ENCODE results near the gene FHOD1.

FHOD1 gene

DNA sequence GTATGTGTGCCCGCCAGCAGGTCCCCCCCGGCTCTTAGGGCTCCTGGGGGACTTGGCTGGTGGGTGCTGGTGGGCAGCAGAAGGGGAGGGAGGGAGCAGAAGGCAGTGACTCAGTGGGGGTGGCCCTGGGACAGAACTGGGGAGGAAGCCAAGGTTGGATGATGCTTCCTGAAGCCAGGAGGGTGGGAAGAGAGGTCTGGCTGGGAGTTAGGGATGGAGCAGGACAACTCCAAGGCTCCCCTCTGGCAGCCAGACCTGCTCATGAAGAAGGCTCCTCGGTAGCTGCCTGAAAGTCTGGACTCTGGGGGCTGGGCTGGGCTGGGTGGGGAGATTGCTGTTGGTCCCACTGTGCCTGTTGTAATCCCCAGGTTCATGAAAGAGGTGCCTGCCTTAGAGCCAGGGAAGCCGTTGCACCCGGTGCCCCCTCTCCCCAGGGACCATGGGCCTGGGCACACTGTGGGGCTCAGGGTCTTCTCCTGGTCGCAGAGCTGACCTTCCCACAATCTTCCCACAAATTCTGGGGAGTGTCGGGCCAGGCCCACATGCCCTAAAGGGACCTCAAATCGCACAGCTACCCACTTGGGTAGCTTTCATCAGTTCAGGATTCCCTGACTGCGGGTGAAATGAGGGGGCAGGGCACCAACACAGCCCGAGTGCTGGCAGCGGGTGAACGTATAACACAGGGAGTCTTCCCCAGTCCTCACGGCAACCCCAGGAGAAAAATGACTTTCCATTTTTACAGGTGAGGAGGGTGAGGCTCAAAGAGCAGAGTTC is 30.9 kb upstream of the FHOD1 start:
- H3K27me3 ChIP-seq = peaks cover 4% of the 10 kb centered on the region; the same call in 1 of the 2 replicates
- H3K36me3 ChIP-seq = peaks cover 24% of the 10 kb centered on the region
- no peaks in the 10 kb centered on the region for H4K20me1 ChIP-seq
- peaks cover 24% of the 10 kb centered on the region for H3K4me1 ChIP-seq
- peak overlapping the region; percentile 73 for H3K4me3 ChIP-seq
- no peak for TF ChIP-seq Cebpa-rat (IDR thresholded peaks at IDR 0.05)
- peak overlapping the region; percentile 73 for H3K27ac ChIP-seq
- H3K9ac ChIP-seq = peak overlapping the region; percentile 82
- no peaks in the 10 kb centered on the region for H3K9me3 ChIP-seq
- H3K4me2 ChIP-seq = peak overlapping the region; percentile 98

DNA sequence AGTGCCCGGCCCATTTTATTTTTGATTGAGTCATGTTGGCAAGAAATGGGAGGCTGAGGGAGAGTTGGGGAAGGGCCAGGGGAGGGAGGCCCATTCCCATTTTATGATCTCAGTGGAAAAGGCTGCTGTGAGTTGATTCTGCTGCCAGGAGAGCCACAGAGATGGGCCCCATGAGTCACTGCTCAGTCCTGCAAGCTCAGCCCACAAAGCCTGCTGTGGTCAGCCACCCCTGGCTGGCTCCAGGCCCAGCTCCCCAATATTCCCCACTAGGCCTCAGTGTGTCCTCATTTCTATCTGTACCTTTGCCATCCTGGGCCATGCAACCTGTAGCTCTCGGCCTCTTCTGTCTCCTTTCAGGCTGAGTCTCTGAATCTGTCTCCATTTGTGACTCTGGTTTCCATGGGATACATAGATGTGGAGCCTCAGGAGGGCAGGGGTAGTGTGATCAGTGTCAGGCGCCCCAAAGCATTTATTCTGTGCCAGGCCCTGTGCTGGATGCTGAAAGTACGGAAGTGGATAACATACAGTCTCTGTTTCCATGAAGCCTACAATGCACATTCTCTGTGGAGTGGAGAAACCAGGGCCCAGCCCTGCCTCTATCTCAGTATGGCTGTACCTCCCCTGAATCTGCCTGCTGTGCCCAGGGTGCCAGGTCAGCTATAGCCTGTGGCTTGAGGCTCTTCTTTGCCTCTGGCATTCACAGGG is 30.2 kb upstream of the FHOD1 start:
- Histone ChIP-seq H3K4me1 (peaks cover 22% of the 10 kb centered on the region), H3K9me3 (no peaks in the 10 kb centered on the region), H3K27me3 (peaks cover 4% of the 10 kb centered on the region; the same call in 1 of the 2 replicates), H3K36me3 (peaks cover 24% of the 10 kb centered on the region), H4K20me1 (no peaks in the 10 kb centered on the region), H3K4me2 (peak overlapping the region; percentile 98), H3K4me3 (peak overlapping the region; percentile 73; the same call in 1 of the 2 replicates), H3K9ac (peak overlapping the region; percentile 82), H3K27ac (peak overlapping the region; percentile 73; the same call in 1 of the 2 replicates)
- no peak for TF ChIP-seq Cebpa-rat (IDR thresholded peaks at IDR 0.05)

- TF ChIP-seq Cebpa-rat (IDR thresholded peaks at IDR 0.05) = no peak
- Histone ChIP-seq H3K27ac (no peak overlapping the region), H4K20me1 (no peaks in the 10 kb centered on the region; the same call in 1 of the 2 replicates), H3K4me2 (no peak overlapping the region), H3K4me3 (no peak overlapping the region), H3K9ac (no peak overlapping the region), H3K36me3 (peaks cover 24% of the 10 kb centered on the region), H3K27me3 (peaks cover 4% of the 10 kb centered on the region; the same call in 1 of the 2 replicates), H3K9me3 (no peaks in the 10 kb centered on the region), H3K4me1 (peaks cover 22% of the 10 kb centered on the region)
Observed at GRCh38 chr16:67275321-67275720, 28.0 kb upstream of the FHOD1 start.

DNA sequence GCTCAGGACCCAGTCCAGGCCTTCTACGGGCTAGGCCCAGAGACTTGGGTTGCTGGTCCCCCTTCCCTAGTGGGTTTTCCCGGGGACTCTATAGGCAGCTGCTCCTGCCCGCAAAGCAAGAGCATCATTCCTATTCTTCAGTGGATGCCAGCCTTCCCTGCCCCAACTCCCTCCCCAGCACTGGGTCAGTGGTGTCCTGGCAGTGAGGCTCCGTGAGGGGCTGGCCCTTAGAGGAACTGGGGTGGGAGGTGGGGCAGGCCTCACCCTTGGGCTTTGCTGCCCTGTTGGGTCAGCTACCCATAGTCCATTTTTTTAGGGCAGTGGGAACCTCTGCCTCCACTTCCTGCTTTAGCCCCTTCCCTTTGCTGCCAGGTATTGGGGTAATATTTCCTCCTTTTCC is 24.2 kb upstream of the FHOD1 start:
- no peak overlapping the region for H3K4me3 ChIP-seq
- no peak for TF ChIP-seq Cebpa-rat (IDR thresholded peaks at IDR 0.05)
- H3K27me3 ChIP-seq = no peaks in the 10 kb centered on the region
- no peaks in the 10 kb centered on the region for H3K9me3 ChIP-seq
- H3K36me3 ChIP-seq = peaks cover 11% of the 10 kb centered on the region; the same call in 1 of the 2 replicates
- H3K9ac ChIP-seq = no peak overlapping the region
- no peak overlapping the region for H3K27ac ChIP-seq
- no peak overlapping the region for H3K4me2 ChIP-seq
- H4K20me1 ChIP-seq = no peaks in the 10 kb centered on the region; the same call in 1 of the 2 replicates
- no peaks in the 10 kb centered on the region for H3K4me1 ChIP-seq

- Histone ChIP-seq H3K9ac (no peak overlapping the region), H3K4me2 (no peak overlapping the region), H3K9me3 (no peaks in the 10 kb centered on the region), H3K27me3 (no peaks in the 10 kb centered on the region), H3K36me3 (peaks cover 6% of the 10 kb centered on the region; the same call in 1 of the 2 replicates), H3K27ac (no peak overlapping the region), H3K4me1 (0 out of 2 replicates have a peak, but pooled peaks cover 2% of the 10 kb centered on the region), H3K4me3 (no peak overlapping the region), H4K20me1 (no peaks in the 10 kb centered on the region; the same call in 1 of the 2 replicates)
- no peak for TF ChIP-seq Cebpa-rat (IDR thresholded peaks at IDR 0.05)
Observed at GRCh38 chr16:67270931-67271338, 23.7 kb upstream of the FHOD1 start.

GRCh38 chr16:67269766-67270165 is 22.5 kb upstream of the FHOD1 start:
- no peak for TF ChIP-seq Cebpa-rat (IDR thresholded peaks at IDR 0.05)
- Histone ChIP-seq H3K27ac (no peak overlapping the region), H3K27me3 (no peaks in the 10 kb centered on the region), H3K36me3 (no peaks in the 10 kb centered on the region), H3K4me2 (no peak overlapping the region), H3K9ac (no peak overlapping the region), H3K4me1 (peaks cover 8% of the 10 kb centered on the region), H3K9me3 (no peaks in the 10 kb centered on the region), H4K20me1 (no peaks in the 10 kb centered on the region; the same call in 1 of the 2 replicates), H3K4me3 (no peak overlapping the region)

- Histone ChIP-seq H3K9ac (no peak overlapping the region), H4K20me1 (no peaks in the 10 kb centered on the region; the same call in 1 of the 2 replicates), H3K4me1 (peaks cover 18% of the 10 kb centered on the region), H3K4me2 (no peak overlapping the region), H3K27ac (no peak overlapping the region), H3K27me3 (no peaks in the 10 kb centered on the region), H3K4me3 (no peak overlapping the region), H3K9me3 (no peaks in the 10 kb centered on the region), H3K36me3 (no peaks in the 10 kb centered on the region)
- TF ChIP-seq Cebpa-rat (IDR thresholded peaks at IDR 0.05) = no peak
Observed at GRCh38 chr16:67268136-67268579, 20.9 kb upstream of the FHOD1 start.

DNA sequence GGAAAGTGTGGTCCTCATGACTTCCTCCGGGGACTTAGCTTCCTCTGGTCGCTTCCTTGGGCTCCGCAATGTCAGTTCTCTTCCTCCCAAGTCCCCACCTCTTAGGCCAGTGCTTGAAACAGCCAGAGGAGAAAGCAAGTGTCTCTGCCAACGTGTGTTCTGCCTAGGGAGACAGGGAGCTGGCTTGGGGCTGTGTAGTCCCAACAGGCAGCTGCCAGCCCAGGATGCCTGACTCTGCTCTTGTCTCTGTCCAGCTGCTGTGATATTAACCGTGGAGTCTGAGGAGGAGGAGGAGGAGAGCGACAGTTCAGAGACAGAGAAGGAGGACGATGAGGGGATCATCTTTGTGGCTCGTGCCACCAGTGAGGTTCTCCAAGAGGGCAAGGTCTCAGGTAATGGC is 18.6 kb upstream of the FHOD1 start:
- Histone ChIP-seq H3K9ac (no peak overlapping the region), H3K4me1 (peaks cover 22% of the 10 kb centered on the region), H3K9me3 (no peaks in the 10 kb centered on the region), H3K36me3 (no peaks in the 10 kb centered on the region), H3K27me3 (no peaks in the 10 kb centered on the region), H4K20me1 (no peaks in the 10 kb centered on the region; the same call in 1 of the 2 replicates), H3K4me3 (no peak overlapping the region), H3K27ac (no peak overlapping the region), H3K4me2 (no peak overlapping the region)
- TF ChIP-seq Cebpa-rat (IDR thresholded peaks at IDR 0.05) = no peak

GRCh38 chr16:67264866-67265265 is 17.6 kb upstream of the FHOD1 start:
- no peak for TF ChIP-seq Cebpa-rat (IDR thresholded peaks at IDR 0.05)
- Histone ChIP-seq H3K4me2 (peak overlapping the region; percentile 48; the same call in 1 of the 2 replicates), H3K36me3 (no peaks in the 10 kb centered on the region), H3K9me3 (no peaks in the 10 kb centered on the region), H4K20me1 (no peaks in the 10 kb centered on the region), H3K9ac (0 out of 2 replicates have a peak overlapping the region, but pooled peaks have one; percentile 15), H3K27me3 (no peaks in the 10 kb centered on the region), H3K27ac (no peak overlapping the region), H3K4me1 (peaks cover 27% of the 10 kb centered on the region), H3K4me3 (no peak overlapping the region)
